Measurements from ENCODE around the gene C10orf88. TPM values are rescaled to one million over a fixed set of nuclear protein-coding genes. Genes with fewer than 3 reads are reported as not detected.

Gene C10orf88
- total RNA-seq, 1 donor from 2014 or later = 10.0 TPM

- Mint-ChIP-seq H3K36me3 (ENCODE audit: unreplicated experiment) (peaks cover 23% of the 10 kb centered on the region), H3K4me3 (ENCODE audit: unreplicated experiment) (no peak overlapping the region), H3K4me1 (ENCODE audit: unreplicated experiment) (peaks cover 16% of the 10 kb centered on the region)
These were observed 29.9 kb upstream of the C10orf88 start for GRCh38 chr10:122983898-122984297.

DNA sequence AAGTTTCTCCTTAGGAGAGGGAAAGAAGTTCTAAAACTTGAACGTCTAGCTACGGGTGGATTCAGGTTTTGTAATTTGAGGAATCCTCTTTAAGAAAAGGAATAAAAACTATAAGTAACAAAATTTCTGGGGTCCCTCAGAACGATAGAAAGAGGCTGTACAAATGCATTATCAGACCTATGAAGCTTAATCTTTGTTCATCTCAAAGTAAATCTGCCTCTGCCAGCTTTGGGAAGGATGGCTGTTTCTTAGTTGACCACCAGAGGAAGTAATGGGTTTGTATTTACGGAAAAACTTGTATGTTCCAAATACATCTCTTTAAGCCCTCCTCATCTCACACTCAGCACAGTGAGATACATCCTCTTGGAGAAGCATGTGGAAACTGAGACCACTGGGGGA, 27.0 kb upstream of the C10orf88 start:
- DNase-seq (ENCODE audit: extremely low spot score, unreplicated experiment) = no peak
- Mint-ChIP-seq H3K36me3 (ENCODE audit: unreplicated experiment) (peaks cover 10% of the 10 kb centered on the region), H3K27ac (ENCODE audit: unreplicated experiment) (peak overlapping the region; percentile 63), H3K9me3 (ENCODE audit: unreplicated experiment) (no peaks in the 10 kb centered on the region), H3K4me1 (ENCODE audit: unreplicated experiment) (peaks cover 16% of the 10 kb centered on the region), H3K27me3 (ENCODE audit: unreplicated experiment) (peaks cover 3% of the 10 kb centered on the region), H3K4me3 (ENCODE audit: unreplicated experiment) (peak overlapping the region; percentile 84)
- TF ChIP-seq, protein P1, sequence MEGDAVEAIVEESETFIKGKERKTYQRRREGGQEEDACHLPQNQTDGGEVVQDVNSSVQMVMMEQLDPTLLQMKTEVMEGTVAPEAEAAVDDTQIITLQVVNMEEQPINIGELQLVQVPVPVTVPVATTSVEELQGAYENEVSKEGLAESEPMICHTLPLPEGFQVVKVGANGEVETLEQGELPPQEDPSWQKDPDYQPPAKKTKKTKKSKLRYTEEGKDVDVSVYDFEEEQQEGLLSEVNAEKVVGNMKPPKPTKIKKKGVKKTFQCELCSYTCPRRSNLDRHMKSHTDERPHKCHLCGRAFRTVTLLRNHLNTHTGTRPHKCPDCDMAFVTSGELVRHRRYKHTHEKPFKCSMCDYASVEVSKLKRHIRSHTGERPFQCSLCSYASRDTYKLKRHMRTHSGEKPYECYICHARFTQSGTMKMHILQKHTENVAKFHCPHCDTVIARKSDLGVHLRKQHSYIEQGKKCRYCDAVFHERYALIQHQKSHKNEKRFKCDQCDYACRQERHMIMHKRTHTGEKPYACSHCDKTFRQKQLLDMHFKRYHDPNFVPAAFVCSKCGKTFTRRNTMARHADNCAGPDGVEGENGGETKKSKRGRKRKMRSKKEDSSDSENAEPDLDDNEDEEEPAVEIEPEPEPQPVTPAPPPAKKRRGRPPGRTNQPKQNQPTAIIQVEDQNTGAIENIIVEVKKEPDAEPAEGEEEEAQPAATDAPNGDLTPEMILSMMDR (IDR thresholded peaks at IDR 0.05) = peak; percentile 55

More at GRCh38 chr10:122983898-122984297, 29.9 kb upstream of the C10orf88 start:
- no peaks in the 10 kb centered on the region for H3K9me3 Mint-ChIP-seq (ENCODE audit: unreplicated experiment)
- H3K27me3 Mint-ChIP-seq (ENCODE audit: unreplicated experiment) = no peaks in the 10 kb centered on the region
- TF ChIP-seq, protein P1 (IDR thresholded peaks at IDR 0.05) = no peak
- no peak overlapping the region for H3K27ac Mint-ChIP-seq (ENCODE audit: unreplicated experiment)
- DNase-seq (ENCODE audit: extremely low spot score, unreplicated experiment) = no peak

DNA sequence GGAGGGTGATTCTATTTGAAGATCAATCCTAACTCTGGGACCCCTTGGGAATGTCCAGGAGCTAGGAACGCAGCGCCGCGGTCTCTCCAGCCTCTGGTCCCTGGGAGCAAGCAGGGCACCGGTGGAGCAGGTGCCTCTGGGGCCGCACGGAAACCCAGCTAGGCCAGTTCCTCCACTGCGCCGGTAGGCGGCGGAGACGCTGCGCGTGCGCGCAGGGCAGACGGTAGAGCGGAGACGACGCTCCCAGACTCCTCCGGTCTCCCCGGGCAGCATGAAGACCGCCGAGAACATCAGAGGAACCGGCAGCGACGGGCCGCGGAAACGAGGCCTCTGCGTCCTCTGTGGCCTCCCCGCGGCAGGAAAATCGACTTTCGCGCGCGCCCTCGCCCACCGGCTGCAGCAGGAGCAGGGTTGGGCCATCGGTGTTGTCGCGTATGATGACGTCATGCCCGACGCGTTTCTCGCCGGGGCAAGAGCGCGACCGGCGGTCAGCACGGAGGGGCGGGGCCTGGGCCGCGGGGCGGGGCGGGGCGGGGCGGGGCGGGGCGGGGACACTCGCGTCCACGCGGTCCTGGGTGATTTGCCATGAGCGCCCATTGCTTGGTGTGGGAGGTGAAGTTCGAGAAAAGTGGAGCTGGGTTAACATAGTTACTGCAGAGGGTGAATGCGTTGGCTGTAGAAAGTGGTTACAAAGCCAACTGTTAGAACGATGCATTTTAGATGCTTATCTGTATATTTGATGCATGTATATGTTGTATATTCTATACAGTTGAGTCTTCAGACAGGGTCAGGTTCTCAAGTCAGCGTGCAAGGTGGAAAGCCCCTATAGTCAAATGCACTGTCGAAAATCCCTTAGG, 26.4 kb upstream of the C10orf88 start, which contains the start of gene PSTK:
Gene PSTK (plus strand): TSS at position 193 of the 857 bp plus-strand sequence. CDS start 79 bp downstream, at position 272.
- H3K27ac Mint-ChIP-seq (ENCODE audit: unreplicated experiment) = peak within 1 kb of the TSS; percentile 92
- H3K36me3 Mint-ChIP-seq (ENCODE audit: unreplicated experiment) = peaks cover 9% of the 10 kb centered on the region
- H3K4me1 Mint-ChIP-seq (ENCODE audit: unreplicated experiment) = peaks cover 16% of the 10 kb centered on the region
- TF ChIP-seq, protein P1 (IDR thresholded peaks at IDR 0.05) = peak; percentile 92
- H3K9me3 Mint-ChIP-seq (ENCODE audit: unreplicated experiment) = no peaks in the 10 kb centered on the region
- H3K27me3 Mint-ChIP-seq (ENCODE audit: unreplicated experiment) = peaks cover 3% of the 10 kb centered on the region
- peak; percentile 95 for DNase-seq (ENCODE audit: extremely low spot score, unreplicated experiment)
- peak within 1 kb of the TSS; percentile 84 for H3K4me3 Mint-ChIP-seq (ENCODE audit: unreplicated experiment)

GRCh38 chr10:122974543-122975064, 20.6 kb upstream of the C10orf88 start:
- H3K4me1 Mint-ChIP-seq (ENCODE audit: unreplicated experiment) = no peaks in the 10 kb centered on the region
- no peak overlapping the region for H3K4me3 Mint-ChIP-seq (ENCODE audit: unreplicated experiment)
- no peaks in the 10 kb centered on the region for H3K36me3 Mint-ChIP-seq (ENCODE audit: unreplicated experiment)
- H3K9me3 Mint-ChIP-seq (ENCODE audit: unreplicated experiment) = no peaks in the 10 kb centered on the region
- no peak for DNase-seq (ENCODE audit: extremely low spot score, unreplicated experiment)
- TF ChIP-seq, protein P1 (IDR thresholded peaks at IDR 0.05) = no peak
- H3K27me3 Mint-ChIP-seq (ENCODE audit: unreplicated experiment) = peaks cover 3% of the 10 kb centered on the region
- H3K27ac Mint-ChIP-seq (ENCODE audit: unreplicated experiment) = no peak overlapping the region

DNA sequence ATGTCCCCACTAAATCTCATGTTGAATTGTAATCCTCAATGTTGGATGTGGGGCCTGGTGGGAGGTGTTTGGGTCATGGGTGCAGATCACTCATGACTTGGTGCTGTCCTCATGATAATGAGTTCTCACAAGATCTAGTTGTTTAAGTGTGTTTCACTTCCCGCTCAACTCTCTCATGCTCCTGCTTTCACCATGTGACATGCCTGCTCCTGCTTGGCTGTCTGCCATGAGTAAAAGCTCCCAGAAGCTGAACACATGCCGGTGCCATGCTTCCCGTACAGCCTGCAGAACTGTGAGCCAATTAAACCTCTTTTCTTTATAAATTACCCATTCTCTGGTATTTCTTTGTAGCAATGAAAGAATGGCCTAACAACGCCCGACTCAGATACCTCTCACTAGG, 20.0 kb upstream of the C10orf88 start:
- Mint-ChIP-seq H3K9me3 (ENCODE audit: unreplicated experiment) (peaks cover under 1% of the 10 kb centered on the region), H3K4me3 (ENCODE audit: unreplicated experiment) (no peak overlapping the region), H3K36me3 (ENCODE audit: unreplicated experiment) (no peaks in the 10 kb centered on the region), H3K27ac (ENCODE audit: unreplicated experiment) (no peak overlapping the region), H3K27me3 (ENCODE audit: unreplicated experiment) (peaks cover 3% of the 10 kb centered on the region), H3K4me1 (ENCODE audit: unreplicated experiment) (no peaks in the 10 kb centered on the region)
- no peak for DNase-seq (ENCODE audit: extremely low spot score, unreplicated experiment)
- TF ChIP-seq, protein P1 (IDR thresholded peaks at IDR 0.05) = no peak

All from osteocyte (in vitro differentiated cells).